Panc1 (cell line): Measurements from ENCODE around the gene LHFPL3. TPM values are rescaled to one million over a fixed set of nuclear protein-coding genes. Genes with fewer than 3 reads are reported as not detected.
"Not testable (repeated sequence)": the region's sequence is repeated elsewhere in the genome, so short reads cannot be mapped to it uniquely, and the experiment has no call there.

Source experiments
- ATAC-seq: fragments of 200-7000 bp; cut with Tn5 transposase; 2 replicates; pipeline ENCODE4 v1.9.1; 2020; ENCODE audit warnings: mild to moderate bottlenecking, moderate library complexity
- BruUV-seq: library from RNA; stranded (reverse); fragments of 400-500 nt; replicated peaks from 2 replicates; lab custom pipeline; 2021; lab: Mats Ljungman, UMichigan
- CTCF ChIA-PET: fragments of 300-600 bp; sonication (Branson Sonifier 250); formaldehyde crosslinking; loops from one replicate; lab custom pipeline; 2022; ENCODE audit warnings: antibody characterized with exemption; lab: Charles Lee
- POLR2A ChIA-PET: fragments of 300-600 bp; sonication (Branson Sonifier 250); formaldehyde crosslinking; loops from one replicate; lab custom pipeline; 2022; ENCODE audit warnings: antibody characterized with exemption; lab: Charles Lee
- DNase-seq: peaks from one replicate; pipeline ENCODE4 v3.0.0-alpha.2; 2010; ENCODE audit warnings: low read depth, low spot score
- H3K27ac ChIP-seq: 2 replicates; pipeline ENCODE4 v1.5.1; 2011; ENCODE audit warnings: mild to moderate bottlenecking, low read length, inconsistent platforms
- H3K27me3 ChIP-seq: fragments of 200-500 bp; sonication (Bioruptor generic); 2 replicates; pipeline ENCODE4 v1.6.0; 2014; ENCODE audit warnings: low read length, inconsistent platforms; ENCODE audit not compliant: control insufficient read depth, insufficient read depth
- H3K36me3 ChIP-seq: fragments of 200-500 bp; sonication (Bioruptor generic); 2 replicates; pipeline ENCODE4 v1.5.1; 2014; ENCODE audit warnings: inconsistent platforms, mild to moderate bottlenecking, low read length, moderate library complexity; ENCODE audit not compliant: control insufficient read depth, insufficient read depth
- H3K4me1 ChIP-seq: 2 replicates; pipeline ENCODE4 v1.5.1; 2011; ENCODE audit warnings: inconsistent platforms, mild to moderate bottlenecking, low read length, moderate library complexity; ENCODE audit not compliant: control insufficient read depth, insufficient read depth
- H3K4me3 ChIP-seq, 2 experiments: 2 replicates each; pipeline ENCODE4 v1.5.1; 2011 to 2012; ENCODE audit warnings: low read depth in 2 of 2, low read length in 2 of 2, mild to moderate bottlenecking in 2 of 2, inconsistent platforms in 1 of 2, moderate library complexity in 1 of 2
- H3K9me3 ChIP-seq: fragments of 200-500 bp; sonication (Bioruptor generic); 2 replicates; pipeline ENCODE4 v1.5.1; 2014; ENCODE audit warnings: low read depth, mild to moderate bottlenecking, inconsistent platforms, low read length, moderate library complexity; ENCODE audit not compliant: control insufficient read depth, insufficient read depth
- POLR2AphosphoS5 ChIP-seq: IDR thresholded peaks from 2 replicates; pipeline ENCODE4 v1.6.1; 2012; ENCODE audit warnings: mild to moderate bottlenecking, low read depth, low read length, moderate library complexity
- SIN3A ChIP-seq: IDR thresholded peaks from 2 replicates; pipeline ENCODE4 v1.6.1; 2012; ENCODE audit warnings: low read depth, mild to moderate bottlenecking, low read length, moderate library complexity, borderline replicate concordance; ENCODE audit not compliant: insufficient read depth
- TCF7L2 ChIP-seq: IDR thresholded peaks from 2 replicates; pipeline ENCODE4 v1.6.1; 2011; ENCODE audit warnings: mild to moderate bottlenecking, low read depth, low read length, inconsistent platforms
- in situ Hi-C: cut with HindIII; loops from 2 replicates; pipeline ENCODE4 v1.10.0; 2016; ENCODE audit warnings: low sequenced_read_pairs, low pct_unique_long_range_greater_than_20kb
- intact Hi-C: fragments of 100-400 bp; cut with micrococcal nuclease; formaldehyde crosslinking; loops from one replicate; pipeline ENCODE4 v1.10.0; 2022; ENCODE audit not compliant: unreplicated experiment
- total RNA-seq: library from RNA; stranded (reverse); gene quantifications from one replicate; pipeline ENCODE4 v1.2.1, GENCODE V29; 2021; ENCODE audit not compliant: unreplicated experiment
- TF ChIP-seq, protein P1 (sequence below): fragments of 450-650 bp; IDR thresholded peaks from 2 replicates; pipeline ENCODE4 v1.5.1; 2017; ENCODE audit warnings: mild to moderate bottlenecking
- TF ChIP-seq, protein P2 (sequence below), 2 experiments: IDR thresholded peaks; 2 replicates each; pipeline ENCODE4 v1.6.1; 2011 to 2012; ENCODE audit warnings: low read depth in 2 of 2, control low read depth in 1 of 2, low read length in 1 of 2, mild to moderate bottlenecking in 1 of 2, moderate library complexity in 1 of 2; ENCODE audit not compliant: insufficient read depth in 1 of 2

Gene LHFPL3
- total RNA-seq, 1 experiment from 2014 or later = not detected

DNA sequence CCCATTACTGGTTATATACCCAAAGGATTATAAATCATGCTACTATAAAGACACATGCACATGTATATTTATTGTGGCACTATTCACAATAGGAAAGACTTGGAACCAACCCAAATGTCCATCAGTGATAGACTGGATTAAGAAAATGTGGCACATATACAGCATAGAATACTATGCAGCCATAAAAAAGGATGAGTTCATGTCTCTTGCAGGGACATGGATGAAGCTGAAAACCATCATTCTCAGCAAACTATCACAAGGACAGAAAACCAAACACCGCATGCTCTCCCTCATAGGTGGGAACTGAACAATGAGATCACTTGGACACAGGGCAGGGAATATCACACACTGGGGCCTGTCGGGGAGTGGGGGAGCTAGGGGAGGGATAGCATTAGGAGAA lies 392.6 kb downstream of the LHFPL3 start:
- in situ Hi-C loops, H3K4me1 ChIP-seq, intact Hi-C loops, CTCF ChIA-PET, H3K36me3 ChIP-seq, ATAC-seq, DNase-seq, H3K9me3 ChIP-seq, POLR2A ChIA-PET, H3K27me3 ChIP-seq, H3K27ac ChIP-seq, H3K4me3 ChIP-seq, BruUV-seq: not testable (repeated sequence)

DNA sequence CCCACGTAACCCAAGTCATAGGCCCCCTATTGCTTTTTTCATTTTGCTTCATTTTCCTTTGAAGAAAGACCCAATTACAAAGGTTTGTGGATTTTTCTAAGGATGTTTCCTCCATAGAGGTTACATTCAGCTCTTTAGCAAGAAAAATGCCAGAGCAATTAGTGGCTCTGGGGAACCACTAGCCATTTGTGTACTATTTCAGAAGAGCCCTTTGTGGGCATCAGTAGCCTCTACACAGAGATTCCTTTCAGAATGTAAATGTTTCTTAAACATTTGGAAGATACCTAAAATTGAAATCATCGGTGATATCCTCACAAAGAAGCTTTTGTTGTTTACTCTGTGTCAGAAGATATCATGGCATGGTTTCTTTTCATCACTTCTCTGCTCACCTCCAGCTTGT lies 394.6 kb downstream of the LHFPL3 start:
- H3K27ac ChIP-seq = no peak overlapping the region
- no peaks in the 10 kb centered on the region for H3K4me1 ChIP-seq
- CTCF ChIA-PET = no interaction called here
- no TSS peak for BruUV-seq
- H3K4me3 ChIP-seq = no peak overlapping the region
- no peaks in the 10 kb centered on the region for H3K9me3 ChIP-seq
- TF ChIP-seq TCF7L2 (no peak), SIN3A (no peak), POLR2AphosphoS5 (no peak)
- TF ChIP-seq, protein P1, sequence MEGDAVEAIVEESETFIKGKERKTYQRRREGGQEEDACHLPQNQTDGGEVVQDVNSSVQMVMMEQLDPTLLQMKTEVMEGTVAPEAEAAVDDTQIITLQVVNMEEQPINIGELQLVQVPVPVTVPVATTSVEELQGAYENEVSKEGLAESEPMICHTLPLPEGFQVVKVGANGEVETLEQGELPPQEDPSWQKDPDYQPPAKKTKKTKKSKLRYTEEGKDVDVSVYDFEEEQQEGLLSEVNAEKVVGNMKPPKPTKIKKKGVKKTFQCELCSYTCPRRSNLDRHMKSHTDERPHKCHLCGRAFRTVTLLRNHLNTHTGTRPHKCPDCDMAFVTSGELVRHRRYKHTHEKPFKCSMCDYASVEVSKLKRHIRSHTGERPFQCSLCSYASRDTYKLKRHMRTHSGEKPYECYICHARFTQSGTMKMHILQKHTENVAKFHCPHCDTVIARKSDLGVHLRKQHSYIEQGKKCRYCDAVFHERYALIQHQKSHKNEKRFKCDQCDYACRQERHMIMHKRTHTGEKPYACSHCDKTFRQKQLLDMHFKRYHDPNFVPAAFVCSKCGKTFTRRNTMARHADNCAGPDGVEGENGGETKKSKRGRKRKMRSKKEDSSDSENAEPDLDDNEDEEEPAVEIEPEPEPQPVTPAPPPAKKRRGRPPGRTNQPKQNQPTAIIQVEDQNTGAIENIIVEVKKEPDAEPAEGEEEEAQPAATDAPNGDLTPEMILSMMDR = no peak
- TF ChIP-seq, protein P2, sequence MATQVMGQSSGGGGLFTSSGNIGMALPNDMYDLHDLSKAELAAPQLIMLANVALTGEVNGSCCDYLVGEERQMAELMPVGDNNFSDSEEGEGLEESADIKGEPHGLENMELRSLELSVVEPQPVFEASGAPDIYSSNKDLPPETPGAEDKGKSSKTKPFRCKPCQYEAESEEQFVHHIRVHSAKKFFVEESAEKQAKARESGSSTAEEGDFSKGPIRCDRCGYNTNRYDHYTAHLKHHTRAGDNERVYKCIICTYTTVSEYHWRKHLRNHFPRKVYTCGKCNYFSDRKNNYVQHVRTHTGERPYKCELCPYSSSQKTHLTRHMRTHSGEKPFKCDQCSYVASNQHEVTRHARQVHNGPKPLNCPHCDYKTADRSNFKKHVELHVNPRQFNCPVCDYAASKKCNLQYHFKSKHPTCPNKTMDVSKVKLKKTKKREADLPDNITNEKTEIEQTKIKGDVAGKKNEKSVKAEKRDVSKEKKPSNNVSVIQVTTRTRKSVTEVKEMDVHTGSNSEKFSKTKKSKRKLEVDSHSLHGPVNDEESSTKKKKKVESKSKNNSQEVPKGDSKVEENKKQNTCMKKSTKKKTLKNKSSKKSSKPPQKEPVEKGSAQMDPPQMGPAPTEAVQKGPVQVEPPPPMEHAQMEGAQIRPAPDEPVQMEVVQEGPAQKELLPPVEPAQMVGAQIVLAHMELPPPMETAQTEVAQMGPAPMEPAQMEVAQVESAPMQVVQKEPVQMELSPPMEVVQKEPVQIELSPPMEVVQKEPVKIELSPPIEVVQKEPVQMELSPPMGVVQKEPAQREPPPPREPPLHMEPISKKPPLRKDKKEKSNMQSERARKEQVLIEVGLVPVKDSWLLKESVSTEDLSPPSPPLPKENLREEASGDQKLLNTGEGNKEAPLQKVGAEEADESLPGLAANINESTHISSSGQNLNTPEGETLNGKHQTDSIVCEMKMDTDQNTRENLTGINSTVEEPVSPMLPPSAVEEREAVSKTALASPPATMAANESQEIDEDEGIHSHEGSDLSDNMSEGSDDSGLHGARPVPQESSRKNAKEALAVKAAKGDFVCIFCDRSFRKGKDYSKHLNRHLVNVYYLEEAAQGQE (IDR thresholded peaks at IDR 0.05; ENCODE audit: insufficient read depth in 1 of 2, low read depth in 2 of 2, low read length in 1 of 2) = no peak
- no peaks in the 10 kb centered on the region for H3K36me3 ChIP-seq
- no peak for ATAC-seq
- POLR2A ChIA-PET = no interaction called here
- H3K27me3 ChIP-seq = no peaks in the 10 kb centered on the region
- intact Hi-C loops = no loop called here
- DNase-seq = no peak
- in situ Hi-C loops = no loop called here

DNA sequence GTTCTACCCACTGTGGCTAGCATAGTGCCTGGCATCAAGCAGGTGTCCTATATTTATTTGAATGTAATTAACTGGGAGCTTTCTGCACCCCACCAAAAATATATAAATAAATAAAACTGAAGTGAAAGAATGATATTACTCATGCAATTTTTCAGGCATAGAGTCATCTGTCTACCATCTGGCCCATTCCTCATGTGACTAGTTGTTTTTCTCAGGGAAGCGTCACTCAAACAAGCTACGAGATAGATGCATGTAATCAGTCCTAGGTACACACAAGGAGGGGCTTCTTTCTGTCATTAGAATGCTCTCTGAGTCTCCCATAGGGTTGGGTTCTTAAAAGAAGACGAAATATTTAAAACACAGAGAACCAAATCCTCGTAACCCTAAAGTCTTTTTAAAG lies 430.1 kb downstream of the LHFPL3 start:
- Histone ChIP-seq H3K27ac (no peak overlapping the region), H3K9me3 (no peaks in the 10 kb centered on the region), H3K36me3 (no peaks in the 10 kb centered on the region), H3K27me3 (no peaks in the 10 kb centered on the region), H3K4me1 (no peaks in the 10 kb centered on the region), H3K4me3 (no peak overlapping the region)
- in situ Hi-C loops (no loop called here), intact Hi-C loops (no loop called here)
- no peak for DNase-seq
- POLR2A ChIA-PET = no interaction called here
- CTCF ChIA-PET = no interaction called here
- no TSS peak for BruUV-seq
- TF ChIP-seq, protein P1 = no peak
- no peak for TF ChIP-seq POLR2AphosphoS5
- no peak for TF ChIP-seq SIN3A
- TF ChIP-seq TCF7L2 = no peak
- TF ChIP-seq, protein P2 (IDR thresholded peaks at IDR 0.05; ENCODE audit: insufficient read depth in 1 of 2, low read depth in 2 of 2, low read length in 1 of 2) = no peak
- ATAC-seq = no peak
